Measurements from ENCODE around the gene MACROD2.
"Not testable (repeated sequence)": the region's sequence is repeated elsewhere in the genome, so short reads cannot be mapped to it uniquely, and the experiment has no call there.

MACROD2 gene

GRCh38 chr20:15075586-15075985 is 1080.3 kb downstream of the MACROD2 start:
- DNase-seq, result no peak

GRCh38 chr20:15076785-15077184 is 1081.5 kb downstream of the MACROD2 start:
- DNase-seq, result no peak

GRCh38 chr20:15077733-15078250 is 1082.5 kb downstream of the MACROD2 start:
- DNase-seq, result no peak

GRCh38 chr20:15079594-15080340 is 1084.5 kb downstream of the MACROD2 start:
- DNase-seq, result no peak

- no peak for DNase-seq
Measured at GRCh38 chr20:15081261-15081660, 1085.9 kb downstream of the MACROD2 start.

GRCh38 chr20:15091421-15092037 is 1096.2 kb downstream of the MACROD2 start:
- no peak for DNase-seq

- no peak for DNase-seq
Measured at GRCh38 chr20:15098351-15098750, 1103.0 kb downstream of the MACROD2 start.

- no peak for DNase-seq
Measured at GRCh38 chr20:15099130-15099529, 1103.8 kb downstream of the MACROD2 start.

GRCh38 chr20:15100506-15101160 is 1105.3 kb downstream of the MACROD2 start:
- DNase-seq, result no peak

GRCh38 chr20:15107931-15108330 is 1112.6 kb downstream of the MACROD2 start:
- DNase-seq, result no peak

GRCh38 chr20:15109494-15109893 is 1114.2 kb downstream of the MACROD2 start:
- DNase-seq, result no peak

- no peak for DNase-seq
Measured at GRCh38 chr20:15111654-15112053, 1116.3 kb downstream of the MACROD2 start.

- no peak for DNase-seq
Measured at GRCh38 chr20:15113144-15113773, 1117.9 kb downstream of the MACROD2 start.

- no peak for DNase-seq
Measured at GRCh38 chr20:15119852-15120487, 1124.7 kb downstream of the MACROD2 start.

- no peak for DNase-seq
Measured at GRCh38 chr20:15122613-15123012, 1127.3 kb downstream of the MACROD2 start.

- DNase-seq, result no peak
Measured at GRCh38 chr20:15131176-15131575, 1135.9 kb downstream of the MACROD2 start.

- no peak for DNase-seq
Measured at GRCh38 chr20:15138548-15139126, 1143.3 kb downstream of the MACROD2 start.

GRCh38 chr20:15139522-15139921 is 1144.2 kb downstream of the MACROD2 start:
- no peak for DNase-seq

GRCh38 chr20:15140286-15140685 is 1145.0 kb downstream of the MACROD2 start:
- DNase-seq, result no peak

- DNase-seq, result not testable (repeated sequence)
Measured at GRCh38 chr20:15140940-15141339, 1145.6 kb downstream of the MACROD2 start.

GRCh38 chr20:15141861-15142260 is 1146.5 kb downstream of the MACROD2 start:
- no peak for DNase-seq

- DNase-seq, result no peak
Measured at GRCh38 chr20:15143478-15143877, 1148.2 kb downstream of the MACROD2 start.

Data from NCI-H2029 (cell line).